ENCODE data around the gene UST. TPM values are rescaled to one million over a fixed set of nuclear protein-coding genes. Genes with fewer than 3 reads are reported as not detected.

UST gene
- total and polyA plus RNA-seq, 2 of the 8 experiments (the other 6 are each of a cell fraction or from before 2014, with no cell fraction given) = 13.5 to 34.5 TPM

DNA sequence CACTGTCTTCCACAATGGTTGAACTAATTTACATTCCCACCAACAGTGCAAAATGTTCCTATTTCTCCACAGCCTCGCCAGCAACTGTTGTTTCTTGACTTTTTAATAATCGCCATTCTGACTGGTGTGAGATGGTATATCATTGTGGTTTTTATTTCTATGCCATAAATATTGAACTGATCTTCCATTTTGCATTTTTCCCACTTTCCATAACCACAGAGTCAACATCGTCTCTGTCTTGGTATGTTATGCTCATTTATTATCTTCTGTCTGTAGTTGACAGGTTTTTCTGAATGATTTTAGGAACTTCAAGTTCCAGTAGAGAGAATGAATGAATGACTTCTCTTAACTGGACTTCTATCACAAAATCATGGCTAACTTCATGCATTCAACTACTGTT lies 259.8 kb downstream of the UST start:
- H2BK5ac ChIP-seq (ENCODE audit: low read depth, low read length) = no peak overlapping the region
- WGBS, 2 experiments (ENCODE audit: extremely low coverage in 1 of 2, insufficient coverage in 1 of 2, insufficient read length in 1 of 2, insufficient replicate concordance in 2 of 2, low coverage in 1 of 2, low lambda C conversion rate in 2 of 2, missing lambda C conversion rate in 1 of 2) = 87% methylated on average over 3 of the region's 3 CpGs; no CpG with 5 or more reads in 1 of the 2 experiments
- no peak overlapping the region for H3K14ac ChIP-seq (ENCODE audit: insufficient read length)
- no peak overlapping the region for H3K4ac ChIP-seq (replicated peaks; ENCODE audit: insufficient read length, low read depth, low read length)
- no peaks in the 10 kb centered on the region for H3K79me2 ChIP-seq (ENCODE audit: control insufficient read depth in 1 of 2, insufficient read depth in 2 of 2, low read length in 2 of 2)
- no peak overlapping the region for H4K5ac ChIP-seq (ENCODE audit: insufficient read length, low read depth, low read length)
- H3K4me2 ChIP-seq (ENCODE audit: insufficient read depth in 1 of 2, low read depth in 2 of 2, low read length in 2 of 2) = no peak overlapping the region
- no peak for FAIRE-seq
- H3K23me2 ChIP-seq (ENCODE audit: low read depth, low read length) = no peaks in the 10 kb centered on the region; the same call in 1 of the 2 replicates
- H2AK5ac ChIP-seq (ENCODE audit: low read depth, low read length) = no peak overlapping the region
- H4K20me1 ChIP-seq (replicated peaks in 1 of 2; ENCODE audit: control insufficient read depth in 1 of 2, insufficient read depth in 2 of 2, low read length in 2 of 2) = no peaks in the 10 kb centered on the region
- no peak overlapping the region for H3K56ac ChIP-seq (replicated peaks; ENCODE audit: insufficient read length, low read depth, low read length)
- CTCF ChIA-PET (ENCODE audit: partially characterized antibody) = interaction anchor here (0.7 kb wide), 1 partner anchor 404 kb away, joined by 3 read pairs; no protein-coding TSS in a partner anchor
- H2BK120ac ChIP-seq (replicated peaks; ENCODE audit: low read depth, low read length) = no peak overlapping the region
- no peaks in the 10 kb centered on the region for H3K9me3 ChIP-seq (ENCODE audit: insufficient read depth in 2 of 2, low read depth in 1 of 2, low read length in 1 of 2)
- H3K27me3 ChIP-seq (replicated peaks in 1 of 4; ENCODE audit: control insufficient read depth in 3 of 4, extremely low read depth in 1 of 4, insufficient read depth in 3 of 4, low read length in 3 of 4) = no peaks in the 10 kb centered on the region
- H4K91ac ChIP-seq (replicated peaks; ENCODE audit: insufficient read length, low read length) = no peak overlapping the region
- TF ChIP-seq EGR1 (IDR thresholded peaks at IDR 0.05; ENCODE audit: borderline replicate concordance, low read depth, low read length) = no peak
- no peak for TF ChIP-seq POLR2AphosphoS5 (IDR thresholded peaks at IDR 0.05; ENCODE audit: low read depth, low read length)
- no peak for TF ChIP-seq RXRA (IDR thresholded peaks at IDR 0.05; ENCODE audit: insufficient read depth, low read depth, low read length)
- no peak for TF ChIP-seq NANOG (IDR thresholded peaks at IDR 0.05; ENCODE audit: insufficient read depth, low read depth, low read length, poor library complexity, severe bottlenecking)
- no peak for TF ChIP-seq ASH2L (IDR thresholded peaks at IDR 0.05; ENCODE audit: low read length)
- TF ChIP-seq POLR2A (IDR thresholded peaks at IDR 0.05; ENCODE audit: control extremely low read depth in 1 of 2, low read depth in 2 of 2, low read length in 2 of 2) = no peak
- TF ChIP-seq, protein P1, sequence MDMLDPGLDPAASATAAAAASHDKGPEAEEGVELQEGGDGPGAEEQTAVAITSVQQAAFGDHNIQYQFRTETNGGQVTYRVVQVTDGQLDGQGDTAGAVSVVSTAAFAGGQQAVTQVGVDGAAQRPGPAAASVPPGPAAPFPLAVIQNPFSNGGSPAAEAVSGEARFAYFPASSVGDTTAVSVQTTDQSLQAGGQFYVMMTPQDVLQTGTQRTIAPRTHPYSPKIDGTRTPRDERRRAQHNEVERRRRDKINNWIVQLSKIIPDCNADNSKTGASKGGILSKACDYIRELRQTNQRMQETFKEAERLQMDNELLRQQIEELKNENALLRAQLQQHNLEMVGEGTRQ (IDR thresholded peaks at IDR 0.05; ENCODE audit: low read length) = no peak
- TF ChIP-seq BCL11A (IDR thresholded peaks at IDR 0.05; ENCODE audit: low read depth in 2 of 2, low read length in 2 of 2) = no peak
- TF ChIP-seq SP4 (IDR thresholded peaks at IDR 0.05; ENCODE audit: low read length) = no peak
- H2BK15ac ChIP-seq (ENCODE audit: low read length) = no peak overlapping the region
- H3K18ac ChIP-seq (ENCODE audit: extremely low read depth, low read length) = no peak overlapping the region
- H3K9ac ChIP-seq (replicated peaks in 1 of 4; ENCODE audit: extremely low read depth in 1 of 4, low read depth in 3 of 4, low read length in 3 of 4) = no peak overlapping the region
- H2AFZ ChIP-seq (ENCODE audit: low read length) = no peak overlapping the region
- no peak for DNase-seq (ENCODE audit: low read depth in 1 of 2, low spot score in 2 of 2)
- no peak overlapping the region for H4K8ac ChIP-seq (ENCODE audit: extremely low read depth, insufficient read depth, low read length)
- H2BK12ac ChIP-seq (ENCODE audit: low read depth, low read length) = no peak overlapping the region
- H3K36me3 ChIP-seq (ENCODE audit: control insufficient read depth in 2 of 4, insufficient read depth in 4 of 4, low read length in 3 of 4) = peaks cover 0 to 17% (median 8%) of the 10 kb centered on the region in 4 experiments; a peak in 4 of 8 replicates
- H3K4me3 ChIP-seq (ENCODE audit: extremely low read depth in 1 of 4, insufficient read depth in 2 of 4, low read depth in 3 of 4, low read length in 4 of 4) = no peak overlapping the region
- no peak overlapping the region for H3K27ac ChIP-seq (ENCODE audit: low read depth, low read length)
- H3K79me1 ChIP-seq (ENCODE audit: low read depth, low read length) = no peaks in the 10 kb centered on the region
- H3K23ac ChIP-seq (ENCODE audit: insufficient read length) = no peak overlapping the region
- H2BK20ac ChIP-seq (ENCODE audit: low read length) = no peak overlapping the region
- POLR2A ChIA-PET (ENCODE audit: partially characterized antibody) = no interaction called here
- no peaks in the 10 kb centered on the region for H3K4me1 ChIP-seq (replicated peaks in 1 of 4; ENCODE audit: control insufficient read depth in 3 of 4, insufficient read depth in 4 of 4, low read length in 3 of 4)

Measured in H1 (cell line).